ENCODE data around the gene LTC4S. TPM values are rescaled to one million over a fixed set of nuclear protein-coding genes. Genes with fewer than 3 reads are reported as not detected.

The LTC4S gene
- total and polyA plus RNA-seq, 2 experiments from 2014 or later: 1.6 to 3.7 TPM

- no peak overlapping the region for H3K9ac ChIP-seq
- no peaks in the 10 kb centered on the region for H3K4me1 ChIP-seq (ENCODE audit: insufficient read depth)
- H3K9me2 ChIP-seq (ENCODE audit: insufficient read depth): no peaks in the 10 kb centered on the region
- H4K20me1 ChIP-seq (ENCODE audit: insufficient read depth): no peaks in the 10 kb centered on the region
- WGBS, 2 experiments (ENCODE audit: low coverage in 1 of 2, low lambda C conversion rate in 2 of 2, missing lambda C conversion rate in 2 of 2): 91 to 92% methylated on average over 11 of the region's 11 CpGs
- no peak for TF ChIP-seq EZH2phosphoT487 (IDR thresholded peaks at IDR 0.05; ENCODE audit: insufficient read depth, low read depth)
- TF ChIP-seq EZH2 (IDR thresholded peaks at IDR 0.05; ENCODE audit: insufficient read depth, poor library complexity, severe bottlenecking): no peak
- H3K27me3 ChIP-seq (replicated peaks; ENCODE audit: insufficient read depth): no peaks in the 10 kb centered on the region
- peaks cover 34% of the 10 kb centered on the region; the same call in 1 of the 2 replicates for H3K36me3 ChIP-seq (ENCODE audit: low read depth)
- no peaks in the 10 kb centered on the region for H3F3A ChIP-seq (ENCODE audit: insufficient read depth)
- H2AFZ ChIP-seq: no peak overlapping the region
- DNase-seq: no peak
- H3K9me3 ChIP-seq (ENCODE audit: low read depth): no peaks in the 10 kb centered on the region
- in situ Hi-C loops (cut with MboI): no loop called here
- H3K27ac ChIP-seq: no peak overlapping the region
- H3K4me2 ChIP-seq (ENCODE audit: unreplicated experiment): no peak overlapping the region
- H3K79me2 ChIP-seq (ENCODE audit: insufficient read depth): no peaks in the 10 kb centered on the region
- H3K4me3 ChIP-seq: no peak overlapping the region
Measured at GRCh38 chr5:179776411-179776938, 17.3 kb upstream of the LTC4S start.

- in situ Hi-C loops (cut with MboI): no loop called here
- no peak overlapping the region for H3K4me2 ChIP-seq (ENCODE audit: unreplicated experiment)
- TF ChIP-seq EZH2 (IDR thresholded peaks at IDR 0.05; ENCODE audit: insufficient read depth, poor library complexity, severe bottlenecking) (no peak), EZH2phosphoT487 (IDR thresholded peaks at IDR 0.05; ENCODE audit: insufficient read depth, low read depth) (no peak)
- H3K27ac ChIP-seq: no peak overlapping the region
- no peak overlapping the region for H3K4me3 ChIP-seq
- no peaks in the 10 kb centered on the region for H3K9me2 ChIP-seq (ENCODE audit: insufficient read depth)
- H3K79me2 ChIP-seq (ENCODE audit: insufficient read depth): no peaks in the 10 kb centered on the region
- no peak overlapping the region for H2AFZ ChIP-seq
- no peaks in the 10 kb centered on the region for H3K9me3 ChIP-seq (ENCODE audit: low read depth)
- no peaks in the 10 kb centered on the region for H3K27me3 ChIP-seq (replicated peaks; ENCODE audit: insufficient read depth)
- H3K36me3 ChIP-seq (ENCODE audit: low read depth): peaks cover 28% of the 10 kb centered on the region; the same call in 1 of the 2 replicates
- 94 to 95% methylated on average over 10 of the region's 10 CpGs for WGBS, 2 experiments (ENCODE audit: low coverage in 1 of 2, low lambda C conversion rate in 2 of 2, missing lambda C conversion rate in 2 of 2)
- DNase-seq: no peak
- H3F3A ChIP-seq (ENCODE audit: insufficient read depth): no peaks in the 10 kb centered on the region
- no peaks in the 10 kb centered on the region for H3K4me1 ChIP-seq (ENCODE audit: insufficient read depth)
- H4K20me1 ChIP-seq (ENCODE audit: insufficient read depth): no peaks in the 10 kb centered on the region
- no peak overlapping the region for H3K9ac ChIP-seq
Measured at GRCh38 chr5:179777456-179777855, 16.3 kb upstream of the LTC4S start.

GRCh38 chr5:179777909-179778308, 15.9 kb upstream of the LTC4S start:
- no peaks in the 10 kb centered on the region for H3K9me3 ChIP-seq (ENCODE audit: low read depth)
- H3K27ac ChIP-seq: no peak overlapping the region
- no peaks in the 10 kb centered on the region for H3K27me3 ChIP-seq (replicated peaks; ENCODE audit: insufficient read depth)
- no peaks in the 10 kb centered on the region for H3K4me1 ChIP-seq (ENCODE audit: insufficient read depth)
- TF ChIP-seq EZH2phosphoT487 (IDR thresholded peaks at IDR 0.05; ENCODE audit: insufficient read depth, low read depth) (no peak), EZH2 (IDR thresholded peaks at IDR 0.05; ENCODE audit: insufficient read depth, poor library complexity, severe bottlenecking) (no peak)
- H3K9me2 ChIP-seq (ENCODE audit: insufficient read depth): no peaks in the 10 kb centered on the region
- peaks cover 28% of the 10 kb centered on the region; the same call in 1 of the 2 replicates for H3K36me3 ChIP-seq (ENCODE audit: low read depth)
- in situ Hi-C loops (cut with MboI): no loop called here
- H3K4me2 ChIP-seq (ENCODE audit: unreplicated experiment): no peak overlapping the region
- no peak overlapping the region for H2AFZ ChIP-seq
- H3K9ac ChIP-seq: no peak overlapping the region
- no peak for DNase-seq
- H4K20me1 ChIP-seq (ENCODE audit: insufficient read depth): no peaks in the 10 kb centered on the region
- no peaks in the 10 kb centered on the region for H3F3A ChIP-seq (ENCODE audit: insufficient read depth)
- H3K4me3 ChIP-seq: no peak overlapping the region
- WGBS, 2 experiments (ENCODE audit: low coverage in 1 of 2, low lambda C conversion rate in 2 of 2, missing lambda C conversion rate in 2 of 2): 77% methylated on average over 9 of the region's 9 CpGs
- H3K79me2 ChIP-seq (ENCODE audit: insufficient read depth): no peaks in the 10 kb centered on the region

- H3K9me2 ChIP-seq (ENCODE audit: insufficient read depth): no peaks in the 10 kb centered on the region
- no peak overlapping the region for H3K9ac ChIP-seq
- in situ Hi-C loops (cut with MboI): no loop called here
- 98 to 99% methylated on average over 5 of the region's 5 CpGs for WGBS, 2 experiments (ENCODE audit: low coverage in 1 of 2, low lambda C conversion rate in 2 of 2, missing lambda C conversion rate in 2 of 2)
- H4K20me1 ChIP-seq (ENCODE audit: insufficient read depth): no peaks in the 10 kb centered on the region
- H3K27me3 ChIP-seq (replicated peaks; ENCODE audit: insufficient read depth): no peaks in the 10 kb centered on the region
- H3K4me2 ChIP-seq (ENCODE audit: unreplicated experiment): no peak overlapping the region
- no peaks in the 10 kb centered on the region for H3K9me3 ChIP-seq (ENCODE audit: low read depth)
- TF ChIP-seq EZH2 (IDR thresholded peaks at IDR 0.05; ENCODE audit: insufficient read depth, poor library complexity, severe bottlenecking) (no peak), EZH2phosphoT487 (IDR thresholded peaks at IDR 0.05; ENCODE audit: insufficient read depth, low read depth) (no peak)
- DNase-seq: no peak
- no peaks in the 10 kb centered on the region for H3K4me1 ChIP-seq (ENCODE audit: insufficient read depth)
- no peak overlapping the region for H2AFZ ChIP-seq
- no peak overlapping the region for H3K4me3 ChIP-seq
- peaks cover 22% of the 10 kb centered on the region; the same call in 1 of the 2 replicates for H3K36me3 ChIP-seq (ENCODE audit: low read depth)
- no peaks in the 10 kb centered on the region for H3K79me2 ChIP-seq (ENCODE audit: insufficient read depth)
- H3F3A ChIP-seq (ENCODE audit: insufficient read depth): no peaks in the 10 kb centered on the region
- H3K27ac ChIP-seq: no peak overlapping the region
Measured at GRCh38 chr5:179778591-179778990, 15.2 kb upstream of the LTC4S start.

All from GM23248 (cell line).